Smooth muscle cell of the brain vasculature (primary cell): Measurements from ENCODE around the gene ITSN1.

Experiments
- DNase-seq: peaks from one replicate; pipeline ENCODE4 v3.0.0-alpha.2; 2012; ENCODE audit warnings: low read depth, low spot score

ITSN1 gene

DNA sequence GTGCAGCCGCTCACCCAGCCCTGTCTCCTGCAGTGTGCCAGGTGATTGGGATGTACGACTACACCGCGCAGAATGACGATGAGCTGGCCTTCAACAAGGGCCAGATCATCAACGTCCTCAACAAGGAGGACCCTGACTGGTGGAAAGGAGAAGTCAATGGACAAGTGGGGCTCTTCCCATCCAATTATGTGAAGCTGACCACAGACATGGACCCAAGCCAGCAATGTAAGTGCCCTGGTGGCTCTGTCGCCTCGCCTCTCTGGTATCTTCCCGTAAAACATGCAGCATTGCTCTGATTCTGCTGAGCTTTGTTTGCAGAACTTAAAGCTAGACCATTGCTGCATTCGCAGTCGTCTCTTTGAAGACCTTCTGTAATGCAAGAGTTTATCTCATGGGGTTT is 194.1 kb downstream of the ITSN1 start:
- no peak for DNase-seq

DNA sequence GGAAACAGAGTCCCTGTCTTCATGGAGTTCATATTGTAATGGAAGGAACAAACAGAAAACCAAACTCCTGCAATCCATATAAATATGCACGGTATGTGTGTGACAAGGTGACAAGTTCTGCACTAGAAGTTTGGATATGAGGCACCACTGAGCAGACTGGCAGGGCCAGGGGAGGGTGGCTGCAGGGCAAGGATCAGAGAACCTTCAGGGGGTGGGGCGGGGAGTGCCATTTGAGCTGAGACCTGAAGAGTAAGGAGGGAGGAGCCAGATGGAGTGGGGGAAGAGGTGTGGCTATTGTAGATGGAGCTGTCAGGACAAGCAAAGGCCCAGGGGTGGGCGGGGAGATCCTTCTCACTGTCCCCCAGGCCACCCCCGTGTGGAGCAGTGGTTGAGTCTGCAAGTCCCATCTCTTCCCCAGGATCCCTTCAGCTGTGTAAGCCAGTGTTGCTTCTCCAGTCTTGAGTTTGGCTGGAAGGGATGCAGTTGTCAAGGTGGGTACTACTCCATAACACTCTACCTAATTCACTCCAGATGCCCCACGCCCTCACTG is 196.9 kb downstream of the ITSN1 start:
- DNase-seq, result no peak

DNA sequence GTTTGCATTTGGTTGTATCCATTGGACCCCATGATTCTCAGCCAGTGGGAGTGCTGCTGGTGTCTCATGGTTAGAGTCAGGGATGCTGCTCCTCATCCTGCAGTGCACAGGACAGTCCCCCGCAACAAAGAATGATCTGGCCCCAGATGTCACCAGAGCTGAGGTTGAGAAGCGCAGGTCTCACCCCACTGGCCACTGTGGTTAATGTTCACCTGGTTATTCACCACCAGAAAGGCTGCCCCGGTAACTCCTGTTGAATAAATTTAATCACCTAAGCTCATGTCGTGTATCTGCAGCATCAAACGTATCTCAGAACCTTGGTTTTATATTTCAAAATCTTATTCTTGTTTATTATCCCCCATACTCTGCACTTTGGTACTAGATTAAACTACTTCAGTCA is 197.5 kb downstream of the ITSN1 start:
- DNase-seq, result no peak

DNA sequence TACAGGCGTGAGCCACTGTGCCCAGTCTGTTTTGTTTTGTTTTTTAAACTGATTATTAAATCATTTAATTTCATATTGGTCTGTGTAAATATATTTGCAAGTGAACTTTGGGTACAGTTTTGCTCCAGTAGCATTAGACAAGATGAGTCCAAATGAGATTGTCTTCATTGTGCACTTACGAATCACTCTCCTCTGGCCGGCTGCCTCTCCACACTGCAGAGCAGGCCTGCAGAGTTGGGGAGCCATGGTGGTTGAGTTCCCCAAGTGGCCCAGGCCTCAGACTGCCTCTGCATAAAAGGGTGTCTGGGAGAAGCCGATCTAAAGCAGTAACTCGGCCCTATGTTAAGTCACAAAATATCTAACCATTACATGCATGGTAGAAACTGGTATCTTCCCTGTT is 198.5 kb downstream of the ITSN1 start:
- DNase-seq, result no peak

DNA sequence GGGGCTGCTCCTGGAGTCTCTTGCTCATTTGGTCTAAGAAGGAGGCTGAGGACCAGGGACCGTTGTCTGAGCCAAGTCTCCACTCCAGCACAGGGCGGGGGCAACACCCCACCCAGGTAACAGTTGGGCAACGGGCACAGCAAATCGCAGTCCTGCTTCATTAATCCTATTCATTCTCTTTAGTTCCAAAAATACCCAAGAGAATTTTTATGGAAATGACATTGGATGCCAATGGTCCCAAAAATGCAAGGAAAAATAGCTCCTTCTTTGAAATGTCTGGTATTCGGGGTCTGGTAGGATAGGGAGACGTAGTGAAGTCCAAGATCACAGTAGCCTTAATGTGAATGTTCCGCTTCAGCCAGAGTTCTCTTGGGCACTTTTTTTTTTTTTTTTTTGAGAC is 199.3 kb downstream of the ITSN1 start:
- no peak for DNase-seq

- DNase-seq, result no peak
Observed at GRCh38 chr21:33843216-33843615, 200.9 kb downstream of the ITSN1 start.

DNA sequence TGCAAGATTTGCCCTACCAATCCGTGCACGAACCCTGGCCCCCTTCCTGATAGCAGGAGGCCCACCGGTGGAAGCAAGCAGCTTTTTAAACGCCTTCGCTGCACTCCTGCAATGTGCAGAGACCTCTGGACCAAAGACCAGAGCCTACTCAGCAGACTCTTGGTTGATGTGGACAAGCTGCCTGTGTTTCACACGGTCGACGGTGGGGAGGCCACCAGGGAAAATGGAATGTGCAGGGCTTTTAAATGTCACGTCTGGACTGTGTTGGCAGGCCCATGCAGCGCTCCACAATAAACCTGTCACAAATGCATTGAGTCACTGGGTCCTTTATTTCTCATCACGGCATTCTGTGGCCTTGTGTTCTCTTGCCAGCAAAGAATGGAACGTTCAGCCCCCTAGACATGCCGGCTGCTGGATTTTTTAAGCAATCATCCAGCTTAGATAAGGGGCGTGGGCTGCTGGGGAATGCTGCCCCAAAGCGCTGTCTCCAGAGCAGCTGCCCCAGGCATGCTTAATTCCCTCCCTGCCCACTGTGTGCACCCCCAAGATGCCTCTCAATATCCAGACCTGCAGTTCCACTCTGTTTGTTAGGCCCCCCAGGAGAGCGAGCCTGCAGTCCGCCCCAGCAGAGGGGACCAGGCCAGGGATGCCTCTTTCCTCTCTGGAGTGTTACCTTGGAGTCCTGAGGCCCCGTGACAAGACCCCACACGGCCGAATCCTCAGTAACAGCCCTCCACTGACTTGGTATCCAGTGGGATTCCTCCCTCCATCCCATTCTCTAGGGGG is 202.0 kb downstream of the ITSN1 start:
- DNase-seq, result no peak

DNA sequence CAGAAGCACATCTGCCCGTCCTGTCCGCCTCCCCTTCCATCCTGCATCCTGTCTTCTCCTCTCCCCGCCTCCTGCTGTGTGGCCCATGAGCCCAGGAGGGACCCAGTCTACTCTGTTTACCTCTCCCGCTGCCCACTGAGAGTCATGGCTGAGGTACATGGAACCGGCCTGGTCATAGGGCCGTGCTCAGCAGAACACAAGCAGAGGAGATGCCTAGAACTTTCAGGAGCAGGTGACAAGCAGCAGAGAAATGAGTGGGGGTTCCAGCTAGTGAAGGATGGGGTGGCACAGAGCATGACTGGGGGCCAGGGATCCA is 202.5 kb downstream of the ITSN1 start:
- DNase-seq, result no peak

GRCh38 chr21:33846141-33846540 is 203.8 kb downstream of the ITSN1 start:
- no peak for DNase-seq

DNA sequence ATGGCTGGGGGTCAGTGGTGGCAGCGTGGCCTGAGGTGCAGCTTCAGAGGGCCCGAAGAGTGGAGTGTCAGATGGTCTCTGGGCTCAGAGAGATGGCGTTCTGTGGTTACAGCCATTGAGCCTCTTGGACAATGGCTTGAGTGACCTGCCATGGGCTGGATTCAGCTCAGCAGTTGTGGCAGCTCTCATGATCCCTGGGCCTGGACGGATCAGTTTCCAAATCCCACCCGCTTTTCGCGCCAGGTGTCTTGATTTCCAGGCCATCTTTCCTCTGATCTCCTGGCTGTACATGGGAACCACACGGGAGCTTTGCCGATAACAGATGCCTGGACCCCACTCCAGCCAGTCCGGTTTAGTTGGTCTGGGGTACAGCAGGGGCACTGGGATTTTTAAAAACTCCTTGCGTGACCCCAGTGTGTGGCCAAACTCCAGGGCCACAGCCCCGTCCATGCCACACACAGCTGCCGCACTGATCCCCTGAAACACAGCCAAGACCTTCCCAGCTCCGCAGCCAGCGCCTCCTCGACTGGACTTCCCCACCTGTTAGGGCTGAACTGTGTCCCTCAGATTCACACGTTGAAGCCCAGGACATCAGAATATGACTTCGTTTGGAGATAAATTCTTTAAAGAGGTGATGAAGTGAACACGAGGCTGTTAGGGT is 205.4 kb downstream of the ITSN1 start:
- no peak for DNase-seq

GRCh38 chr21:33848249-33848953 is 206.1 kb downstream of the ITSN1 start:
- DNase-seq, result no peak

DNA sequence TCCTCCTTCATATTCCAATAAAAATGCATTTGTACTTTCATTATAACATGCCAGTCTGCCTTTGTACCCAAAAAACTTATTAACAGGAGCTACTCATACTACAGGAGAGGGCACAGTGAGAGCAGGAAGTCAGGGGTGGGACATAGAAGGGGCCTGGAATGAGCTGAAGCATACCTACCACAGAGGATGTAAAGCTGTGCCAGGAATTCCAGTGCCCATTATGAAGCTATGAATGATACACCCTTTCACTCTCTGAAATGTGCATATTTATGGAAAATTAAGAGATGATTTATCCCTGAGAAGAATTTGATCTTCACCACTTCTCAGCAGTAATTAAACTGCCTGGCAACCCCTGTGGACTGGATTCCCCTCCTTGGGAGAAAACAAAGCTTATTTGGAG is 207.5 kb downstream of the ITSN1 start:
- DNase-seq, result no peak

DNA sequence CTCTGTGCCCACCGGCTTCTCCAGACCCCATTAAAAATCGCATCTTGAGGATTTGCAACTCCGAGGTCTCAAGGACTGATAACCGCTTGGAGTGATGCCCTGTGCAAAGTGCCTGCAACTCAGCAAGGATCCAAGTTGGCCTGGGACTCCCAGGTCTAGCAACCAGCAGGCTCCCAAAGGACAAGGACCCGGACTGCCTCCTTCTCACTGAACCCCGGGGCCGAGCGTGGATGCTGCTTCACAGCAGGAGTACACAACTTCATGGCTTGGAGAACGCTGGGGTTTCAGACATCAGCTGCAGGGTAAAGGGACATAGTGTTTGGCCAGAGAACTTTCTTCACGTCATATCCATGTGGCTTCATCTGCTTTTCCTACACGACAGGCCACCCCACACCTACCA is 208.1 kb downstream of the ITSN1 start:
- no peak for DNase-seq

DNA sequence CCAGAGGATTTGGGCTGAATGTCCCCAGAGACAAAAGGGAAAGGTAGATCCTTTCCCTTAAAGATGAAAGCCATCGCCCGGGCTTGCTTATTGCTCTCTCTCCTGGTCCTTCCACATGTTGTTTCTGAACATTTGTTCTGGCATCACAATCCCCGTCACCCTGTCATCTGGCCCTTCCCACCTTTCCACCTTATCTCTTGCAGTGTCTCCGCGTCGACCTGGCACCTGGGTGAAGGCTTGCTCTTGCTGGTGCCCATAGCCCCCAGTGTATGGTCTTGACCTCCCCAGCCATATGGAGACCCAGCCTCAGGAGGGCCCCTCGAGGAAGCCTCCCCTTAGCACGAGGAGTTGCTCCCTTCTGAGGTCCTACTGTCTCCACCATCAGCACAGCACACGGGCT is 208.7 kb downstream of the ITSN1 start:
- no peak for DNase-seq

- DNase-seq, result no peak
Observed at GRCh38 chr21:33852485-33852884, 210.2 kb downstream of the ITSN1 start.

DNA sequence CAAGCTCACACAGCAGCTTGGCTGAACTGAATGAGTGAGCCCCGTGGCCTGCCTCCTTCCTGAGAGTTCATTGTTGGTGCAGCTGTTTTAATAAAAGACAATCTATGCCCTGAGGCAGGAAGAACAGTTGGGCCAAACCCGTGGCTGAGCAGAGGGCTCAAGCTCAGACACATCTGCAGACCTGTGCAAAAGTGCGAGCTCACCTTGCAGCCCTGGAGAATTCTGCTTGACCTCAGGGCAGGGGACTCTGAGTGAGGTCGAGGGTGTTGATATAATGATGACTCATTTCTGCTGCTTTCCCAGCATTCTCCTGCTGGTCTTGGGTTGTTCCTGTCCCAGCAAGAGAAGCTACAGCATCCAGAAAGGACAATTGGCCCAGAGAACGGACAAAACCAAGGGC is 212.3 kb downstream of the ITSN1 start:
- no peak for DNase-seq

DNA sequence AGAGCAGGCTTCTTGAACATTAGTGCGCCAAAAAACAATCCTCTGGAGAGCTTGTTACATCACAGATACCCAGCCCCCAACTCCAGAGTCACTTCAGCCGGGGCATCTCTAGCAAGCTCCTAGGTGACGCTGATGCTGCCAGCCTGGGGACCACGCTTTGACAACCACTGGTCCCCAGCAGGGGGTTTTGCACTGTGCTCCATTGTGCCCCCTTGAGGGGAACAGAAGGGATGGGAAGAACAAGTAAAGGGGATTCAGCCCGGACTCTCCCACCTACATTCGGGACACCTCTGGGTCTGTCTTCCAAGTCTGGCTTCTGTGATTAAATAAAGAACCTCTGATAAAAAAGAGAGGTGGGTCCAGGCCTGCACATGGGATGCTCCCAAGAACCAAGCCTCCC is 212.9 kb downstream of the ITSN1 start:
- no peak for DNase-seq

DNA sequence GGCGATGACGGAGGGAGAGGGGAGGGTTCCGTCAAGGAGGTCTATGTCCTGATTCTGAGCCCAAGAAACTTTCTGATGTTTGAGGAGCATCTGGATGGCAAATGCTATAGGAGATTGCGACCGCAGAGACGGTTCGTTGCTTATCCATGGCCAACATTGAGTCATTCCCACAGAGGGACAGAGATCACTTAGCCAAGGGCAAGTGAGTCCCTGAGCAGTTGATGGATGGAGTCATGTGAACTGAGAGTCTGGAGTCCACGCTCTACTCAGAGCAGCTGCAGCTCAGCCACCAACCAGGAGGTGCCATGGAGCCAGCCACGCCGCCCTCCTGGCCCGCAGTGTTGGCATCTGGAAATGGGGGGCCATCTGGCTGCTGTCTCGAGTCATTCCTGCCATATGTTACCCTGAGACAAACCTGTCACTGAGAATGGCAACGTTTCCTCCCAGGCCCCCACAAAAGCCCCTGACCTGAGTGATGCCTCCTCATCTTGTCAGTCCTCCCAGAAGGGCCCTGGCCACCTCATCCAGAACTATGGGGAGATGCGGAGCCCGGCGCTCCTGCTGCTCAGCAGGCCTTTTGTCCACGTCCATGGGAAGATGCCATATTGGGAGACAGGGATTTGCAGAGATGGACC is 214.7 kb downstream of the ITSN1 start:
- no peak for DNase-seq

DNA sequence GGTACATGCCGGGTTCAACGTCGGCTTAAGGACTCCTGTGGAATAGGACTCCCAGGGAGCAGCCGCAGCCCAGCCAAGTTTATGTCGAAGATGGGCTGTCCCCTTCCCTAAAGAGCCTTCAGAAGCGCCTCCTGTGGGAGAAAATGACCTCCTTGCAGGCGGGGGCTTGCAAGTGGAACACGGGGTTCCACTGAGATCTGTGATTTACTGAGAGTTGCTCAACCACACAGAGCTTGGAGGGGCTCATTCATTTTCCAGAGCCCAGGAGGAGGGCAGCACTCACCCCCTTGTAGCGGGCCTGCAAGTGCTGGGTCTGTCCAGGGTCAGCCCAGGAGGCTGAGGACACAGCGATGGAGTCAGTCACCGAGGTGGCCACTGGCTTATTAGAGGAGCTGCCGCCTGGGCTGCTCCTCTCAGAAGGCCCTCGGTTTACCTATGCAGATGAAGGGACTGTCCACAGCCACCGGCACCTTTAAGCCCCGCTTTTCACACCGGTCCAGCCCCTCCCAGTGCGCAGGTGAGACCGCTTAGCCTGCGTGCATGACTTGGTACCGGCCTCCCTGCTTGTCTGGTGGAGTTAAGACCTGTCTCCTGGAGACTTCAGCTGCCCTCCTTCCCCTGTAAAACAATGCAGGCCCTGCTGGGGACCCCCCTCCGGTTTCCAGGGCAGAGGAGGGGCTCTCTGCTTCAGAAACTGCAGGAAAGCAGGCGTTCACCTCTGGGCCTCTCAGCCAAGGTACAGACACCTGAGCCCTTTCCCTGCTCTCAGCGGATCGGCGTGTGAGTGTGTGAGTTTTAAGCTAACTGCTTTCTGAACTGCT is 215.8 kb downstream of the ITSN1 start:
- no peak for DNase-seq

GRCh38 chr21:33858667-33859372 is 216.5 kb downstream of the ITSN1 start:
- DNase-seq, result no peak
